GM23338 (cell line): ENCODE measurements around the gene NCOA6. TPM values are rescaled to one million over a fixed set of nuclear protein-coding genes. Genes with fewer than 3 reads are reported as not detected.

ENCODE experiments used
- ATAC-seq: fragments of 200-7000 bp; cut with Tn5 transposase; 3 replicates; pipeline ENCODE4 v1.9.1; 2020
- DNase-seq: peaks from one replicate; pipeline ENCODE4 v3.0.0-alpha.2; 2015; ENCODE audit warnings: low spot score
- H2AFZ ChIP-seq: fragments of 200-600 bp; sonication (generic); 2 replicates; pipeline ENCODE4 v1.8.0; 2016; ENCODE audit warnings: antibody characterized with exemption, mild to moderate bottlenecking, moderate library complexity
- H3F3A ChIP-seq: fragments of 200-600 bp; sonication (generic); replicated peaks from 2 replicates; pipeline ENCODE4 v1.8.0; 2017; ENCODE audit warnings: antibody characterized with exemption, mixed run types, low read depth
- H3K27ac ChIP-seq: fragments of 200-600 bp; sonication (generic); 2 replicates; pipeline ENCODE4 v1.6.1; 2016; ENCODE audit warnings: low read depth
- H3K27me3 ChIP-seq: fragments of 200-600 bp; sonication (generic); 2 replicates; pipeline ENCODE4 v1.8.0; 2016; ENCODE audit warnings: mild to moderate bottlenecking, mixed run types, moderate library complexity; ENCODE audit not compliant: insufficient read depth
- H3K36me3 ChIP-seq: fragments of 200-600 bp; sonication (generic); 2 replicates; pipeline ENCODE4 v1.8.0; 2016; ENCODE audit warnings: mild to moderate bottlenecking; ENCODE audit not compliant: insufficient read depth
- H3K4me1 ChIP-seq: fragments of 200-600 bp; sonication (generic); 2 replicates; pipeline ENCODE4 v1.8.0; 2016; ENCODE audit warnings: mild to moderate bottlenecking, moderate library complexity; ENCODE audit not compliant: insufficient read depth
- H3K4me2 ChIP-seq: fragments of 200-600 bp; sonication (generic); 2 replicates; pipeline ENCODE4 v1.7.1; 2017; ENCODE audit warnings: mixed run types
- H3K4me3 ChIP-seq: fragments of 200-600 bp; sonication (generic); 2 replicates; pipeline ENCODE4 v1.6.1; 2016; ENCODE audit warnings: mixed run types
- H3K79me2 ChIP-seq: fragments of 200-600 bp; sonication (generic); replicated peaks from 2 replicates; pipeline ENCODE4 v1.8.0; 2017; ENCODE audit warnings: mild to moderate bottlenecking; ENCODE audit not compliant: insufficient read depth
- H3K9me2 ChIP-seq: fragments of 200-600 bp; sonication (generic); 2 replicates; pipeline ENCODE4 v1.8.0; 2017; ENCODE audit not compliant: insufficient read depth
- H4K20me1 ChIP-seq: fragments of 200-600 bp; sonication (generic); replicated peaks from 2 replicates; pipeline ENCODE4 v1.8.0; 2017; ENCODE audit warnings: mild to moderate bottlenecking; ENCODE audit not compliant: insufficient read depth
- H3K27ac Mint-ChIP-seq: 2 replicates; pipeline ENCODE4 v1.8.0; 2020; ENCODE audit warnings: inconsistent platforms, mild to moderate bottlenecking, moderate library complexity, mixed read lengths
- H3K27me3 Mint-ChIP-seq: 3 replicates; pipeline ENCODE4 v1.8.0; 2022; ENCODE audit warnings: low read depth, mild to moderate bottlenecking, moderate library complexity, mixed read lengths, inconsistent platforms; ENCODE audit not compliant: insufficient read depth, poor library complexity
- H3K36me3 Mint-ChIP-seq: 3 replicates; pipeline ENCODE4 v1.8.0; 2021; ENCODE audit warnings: low read depth, mild to moderate bottlenecking, inconsistent platforms, moderate library complexity, mixed read lengths
- H3K4me1 Mint-ChIP-seq: 3 replicates; pipeline ENCODE4 v1.8.0; 2020; ENCODE audit warnings: mild to moderate bottlenecking, inconsistent platforms, mixed read lengths
- H3K4me3 Mint-ChIP-seq: 3 replicates; pipeline ENCODE4 v1.8.0; 2021; ENCODE audit warnings: moderate library complexity, mild to moderate bottlenecking, inconsistent platforms, mixed read lengths
- H3K9me3 Mint-ChIP-seq: 3 replicates; pipeline ENCODE4 v1.8.0; 2020; ENCODE audit warnings: moderate library complexity, mild to moderate bottlenecking, inconsistent platforms, mixed read lengths
- CREB1 ChIP-seq: fragments of 250-450 bp; sonication (Bioruptor Pico); IDR thresholded peaks from 2 replicates; pipeline ENCODE4 v1.5.0; 2020; ENCODE audit warnings: low read depth, mild to moderate bottlenecking, moderate library complexity
- CTCF ChIP-seq, 2 experiments: fragments of 200-600 bp in 1 of 2; sonication (generic) in 1 of 2; conservative IDR thresholded peaks; 2 replicates each; pipeline versions ENCODE4 v1.5.1 to v1.6.1; 2016 to 2017; ENCODE audit warnings: antibody characterized with exemption in 2 of 2, low read depth in 2 of 2, mild to moderate bottlenecking in 2 of 2, moderate library complexity in 1 of 2
- EZH2 ChIP-seq: fragments of 200-600 bp; sonication (generic); IDR thresholded peaks from one replicate; pipeline ENCODE4 v1.8.0; 2017; ENCODE audit warnings: antibody characterized with exemption, mild to moderate bottlenecking, low read depth; ENCODE audit not compliant: unreplicated experiment
- EZH2phosphoT487 ChIP-seq: fragments of 200-600 bp; sonication (generic); IDR thresholded peaks from one replicate; pipeline ENCODE4 v1.8.1; 2018; ENCODE audit warnings: antibody characterized with exemption; ENCODE audit not compliant: unreplicated experiment
- JUNB ChIP-seq: IDR thresholded peaks from one replicate; pipeline ENCODE4 v1.6.1; 2016; ENCODE audit warnings: antibody characterized with exemption; ENCODE audit not compliant: unreplicated experiment
- NANOG ChIP-seq: IDR thresholded peaks from 2 replicates; pipeline ENCODE4 v1.6.1; 2016; ENCODE audit warnings: antibody characterized with exemption, borderline replicate concordance
- POLR2AphosphoS5 ChIP-seq: IDR thresholded peaks from 2 replicates; pipeline ENCODE4 v1.6.1; 2016; ENCODE audit warnings: antibody characterized with exemption, low read depth
- ZNF114 ChIP-seq: fragments of 250-450 bp; sonication (Bioruptor Pico); IDR thresholded peaks from 2 replicates; pipeline ENCODE4 v1.5.0; 2020; ENCODE audit warnings: mild to moderate bottlenecking, moderate library complexity
- ZNF331 ChIP-seq: fragments of 250-450 bp; sonication (Bioruptor Pico); IDR thresholded peaks from 2 replicates; pipeline ENCODE4 v1.5.0; 2020; ENCODE audit warnings: low read depth, mild to moderate bottlenecking, moderate library complexity
- ZNF462 ChIP-seq: fragments of 250-450 bp; sonication (Bioruptor Pico); IDR thresholded peaks from 2 replicates; pipeline ENCODE4 v1.5.0; 2020; ENCODE audit warnings: mild to moderate bottlenecking, moderate library complexity
- polyA plus RNA-seq: library from polyadenylated mRNA; unstranded; fragments of >200 nt; fragmentation: Nextera tagmentation; extraction: Ambion mirVana; gene quantifications from 2 replicates; pipeline ENCODE4 v1.2.1, GENCODE V29; 2016
- total RNA-seq: library from RNA; depleted of rRNA; stranded (reverse); fragments of >200 nt; shearing (Covaris generic); gene quantifications from 2 replicates; pipeline ENCODE4 v1.2.3, GENCODE V29; 2014

Gene NCOA6
- total and polyA plus RNA-seq, 2 experiments from 2014 or later, result 10.6 to 17.4 TPM

GRCh38 chr20:34691838-34692237 is 133.6 kb downstream of the NCOA6 start:
- Histone ChIP-seq H3K27ac (no peak overlapping the region), H3K36me3 (no peaks in the 10 kb centered on the region), H3K9me2 (no peaks in the 10 kb centered on the region), H3F3A (no peaks in the 10 kb centered on the region), H2AFZ (0 out of 2 replicates have a peak overlapping the region, but pooled peaks have one; percentile 32), H3K79me2 (no peaks in the 10 kb centered on the region), H3K4me2 (no peak overlapping the region), H4K20me1 (no peaks in the 10 kb centered on the region), H3K4me3 (no peak overlapping the region), H3K27me3 (no peaks in the 10 kb centered on the region), H3K4me1 (no peaks in the 10 kb centered on the region)
- Mint-ChIP-seq H3K9me3 (no peaks in the 10 kb centered on the region), H3K4me1 (no peaks in the 10 kb centered on the region), H3K4me3 (no peak overlapping the region), H3K27me3 (peaks cover 11% of the 10 kb centered on the region), H3K36me3 (no peaks in the 10 kb centered on the region), H3K27ac (no peak overlapping the region)
- DNase-seq (no peak), ATAC-seq (no peak)
- TF ChIP-seq JUNB (no peak), NANOG (no peak), CREB1 (no peak), EZH2phosphoT487 (no peak), POLR2AphosphoS5 (no peak), CTCF (conservative IDR thresholded peaks at IDR 0.05; ENCODE audit: low read depth in 2 of 2) (no peak), EZH2 (no peak), ZNF331 (no peak)

- peaks cover 7% of the 10 kb centered on the region for H3K27me3 Mint-ChIP-seq
- H3F3A ChIP-seq, result no peaks in the 10 kb centered on the region
- H3K36me3 Mint-ChIP-seq, result no peaks in the 10 kb centered on the region
- no peaks in the 10 kb centered on the region for H3K27me3 ChIP-seq
- no peaks in the 10 kb centered on the region for H3K36me3 ChIP-seq
- H3K9me3 Mint-ChIP-seq, result no peaks in the 10 kb centered on the region
- H3K27ac Mint-ChIP-seq, result no peak overlapping the region
- 0 out of 2 replicates have a peak overlapping the region, but pooled peaks have one; percentile 28 for H2AFZ ChIP-seq
- H3K4me3 Mint-ChIP-seq, result no peak overlapping the region
- H3K4me1 Mint-ChIP-seq, result no peaks in the 10 kb centered on the region
- DNase-seq, result no peak
- H3K27ac ChIP-seq, result no peak overlapping the region
- no peaks in the 10 kb centered on the region for H3K9me2 ChIP-seq
- no peak for ATAC-seq
- H3K79me2 ChIP-seq, result no peaks in the 10 kb centered on the region
- H3K4me1 ChIP-seq, result no peaks in the 10 kb centered on the region
- H4K20me1 ChIP-seq, result no peaks in the 10 kb centered on the region
- no peak overlapping the region for H3K4me3 ChIP-seq
- no peak overlapping the region for H3K4me2 ChIP-seq
- TF ChIP-seq ZNF114 (CRISPR knock-in tag) (no peak), ZNF462 (CRISPR knock-in tag) (no peak), NANOG (no peak), CTCF (conservative IDR thresholded peaks at IDR 0.05; ENCODE audit: low read depth in 2 of 2) (no peak), EZH2 (no peak), JUNB (no peak), EZH2phosphoT487 (no peak)
Observed at GRCh38 chr20:34689486-34689885, 136.0 kb downstream of the NCOA6 start.
